CD4-positive, alpha-beta T cell treated with Interleukin-15 for 4 hours (primary cell): ENCODE data around the gene COX7A2.

Experiments used
- DNase-seq: peaks from one replicate; pipeline ENCODE4 v3.0.0-alpha.2; 2020; ENCODE audit warnings: low spot score

COX7A2 gene

DNA sequence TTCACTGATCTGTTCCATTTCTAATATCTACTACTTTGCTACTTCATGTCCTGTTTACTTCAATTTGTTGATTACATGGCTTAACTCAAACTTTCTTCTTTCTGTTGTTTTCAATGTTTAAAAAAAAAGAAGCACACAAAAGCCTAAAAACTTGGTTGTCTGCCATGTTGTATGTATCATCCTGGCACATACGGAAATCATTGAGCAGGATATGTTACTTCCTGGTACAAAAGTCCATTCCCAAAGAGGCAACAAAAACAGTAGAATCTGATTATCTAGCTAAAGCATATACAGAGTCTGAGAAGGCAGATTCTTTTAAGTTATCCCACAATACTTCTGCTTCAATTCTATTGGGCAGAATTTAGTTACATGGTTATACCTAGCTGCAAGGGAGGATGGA is 23.2 kb downstream of the COX7A2 start:
- DNase-seq, result no peak

GRCh38 chr6:75219263-75219662 is 24.3 kb downstream of the COX7A2 start:
- no peak for DNase-seq

DNA sequence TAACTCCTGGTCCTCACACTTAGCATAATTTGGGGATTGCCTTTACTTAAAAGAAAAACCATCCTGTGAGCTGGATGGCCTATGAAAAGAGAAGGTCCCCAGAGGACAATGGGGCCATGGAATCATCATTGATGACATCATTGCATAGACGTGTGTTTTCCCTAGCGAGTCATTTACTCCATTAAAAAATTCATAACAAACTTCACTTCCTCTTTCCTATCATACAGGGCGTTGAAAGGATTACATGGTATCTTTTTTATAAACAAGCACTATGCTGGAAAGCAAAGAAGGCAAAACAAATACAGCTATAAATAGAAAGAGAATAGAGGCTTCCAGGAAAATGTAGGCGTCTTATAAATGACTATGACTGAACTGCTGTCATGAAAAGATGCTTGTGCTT is 26.4 kb downstream of the COX7A2 start:
- DNase-seq, result no peak

DNA sequence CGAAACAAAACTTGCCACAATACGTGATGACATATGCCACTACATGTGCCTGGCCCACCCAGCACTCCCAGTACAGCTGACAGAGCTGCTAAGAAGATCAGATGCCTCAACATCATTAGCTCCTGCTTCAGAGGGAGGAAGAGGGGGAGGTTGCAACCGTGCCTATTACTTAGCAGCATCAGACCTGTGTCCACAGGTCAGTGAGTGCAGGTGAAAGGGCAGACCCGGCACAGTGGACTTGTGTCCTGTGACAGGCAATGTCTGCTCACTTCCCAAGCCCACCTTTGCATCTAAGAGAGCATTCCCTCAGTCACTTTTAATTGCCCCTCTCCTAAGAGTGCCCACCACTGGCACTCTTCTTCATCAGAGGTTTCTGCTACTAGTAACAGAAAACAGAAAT is 28.3 kb downstream of the COX7A2 start:
- no peak for DNase-seq

DNA sequence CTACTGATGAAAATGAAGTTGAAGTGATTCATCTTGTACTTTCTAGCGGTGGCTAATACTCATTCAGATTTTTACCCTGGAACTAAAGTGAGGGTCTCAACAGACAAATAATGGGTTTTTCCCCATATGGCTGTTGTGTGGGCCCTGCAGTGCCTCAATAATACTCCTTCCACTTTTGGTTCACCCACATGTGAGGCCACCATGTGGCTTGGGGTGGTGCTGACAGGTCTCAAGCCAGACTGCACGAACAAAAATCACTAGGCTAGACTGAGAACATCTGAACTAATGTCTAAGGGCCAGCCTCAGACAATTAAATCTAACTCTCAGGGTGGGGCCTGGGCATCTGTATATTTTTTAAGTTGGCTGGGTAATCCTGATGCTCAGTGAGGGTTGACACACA is 29.9 kb downstream of the COX7A2 start:
- DNase-seq, result no peak

DNA sequence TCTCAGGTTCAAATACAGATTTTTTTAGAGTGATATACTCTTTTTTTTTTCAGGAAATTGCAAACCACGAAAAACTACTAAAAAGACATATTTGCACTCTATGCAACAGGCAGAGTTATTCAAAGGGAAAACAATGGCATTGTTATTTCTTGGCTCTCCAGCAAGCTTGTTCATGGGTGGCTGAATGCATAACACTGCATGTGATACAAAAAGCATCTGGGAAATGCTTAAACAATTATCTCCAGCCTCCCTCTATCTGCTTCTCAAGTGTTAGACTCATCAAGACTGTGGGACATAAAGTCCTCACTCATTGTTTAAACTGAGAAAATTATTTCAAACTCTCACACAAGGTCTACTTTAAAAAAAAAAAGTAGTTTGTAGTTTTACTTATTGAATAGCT is 30.5 kb downstream of the COX7A2 start:
- no peak for DNase-seq

DNA sequence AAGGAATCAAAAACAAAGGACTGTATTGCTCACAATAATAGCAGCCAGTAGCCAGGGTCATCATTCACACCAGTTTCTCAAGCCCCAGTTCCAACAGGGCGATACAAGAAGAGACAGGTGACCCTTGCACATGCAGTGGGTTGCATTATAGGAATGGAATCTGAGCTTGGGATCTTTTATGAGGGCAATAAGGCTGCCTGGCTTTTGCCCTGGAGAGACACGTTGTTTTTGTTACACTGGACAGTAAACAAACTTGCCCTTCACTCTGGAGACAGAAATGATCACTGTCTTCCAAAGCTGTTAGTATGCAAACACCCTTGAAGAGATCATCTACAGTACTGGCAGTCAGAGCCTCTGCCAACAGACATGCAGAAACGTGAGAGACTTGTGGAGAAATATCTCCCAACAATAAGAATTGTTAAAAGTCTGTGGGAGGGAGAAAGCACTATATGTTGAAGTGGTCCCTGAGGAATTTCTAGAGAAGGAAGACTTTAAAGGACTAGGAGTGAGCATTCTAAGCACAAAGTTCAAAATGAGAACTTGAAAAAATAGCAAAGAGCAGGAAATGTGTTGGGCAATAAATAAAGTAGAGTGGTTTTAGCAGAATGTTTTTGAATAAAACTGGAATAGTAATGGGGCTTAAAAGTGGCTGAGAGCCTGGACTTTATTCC is 31.5 kb downstream of the COX7A2 start:
- DNase-seq, result no peak

- peak; percentile 70 for DNase-seq
Measured at GRCh38 chr6:75210885-75211739, 32.5 kb downstream of the COX7A2 start.

DNA sequence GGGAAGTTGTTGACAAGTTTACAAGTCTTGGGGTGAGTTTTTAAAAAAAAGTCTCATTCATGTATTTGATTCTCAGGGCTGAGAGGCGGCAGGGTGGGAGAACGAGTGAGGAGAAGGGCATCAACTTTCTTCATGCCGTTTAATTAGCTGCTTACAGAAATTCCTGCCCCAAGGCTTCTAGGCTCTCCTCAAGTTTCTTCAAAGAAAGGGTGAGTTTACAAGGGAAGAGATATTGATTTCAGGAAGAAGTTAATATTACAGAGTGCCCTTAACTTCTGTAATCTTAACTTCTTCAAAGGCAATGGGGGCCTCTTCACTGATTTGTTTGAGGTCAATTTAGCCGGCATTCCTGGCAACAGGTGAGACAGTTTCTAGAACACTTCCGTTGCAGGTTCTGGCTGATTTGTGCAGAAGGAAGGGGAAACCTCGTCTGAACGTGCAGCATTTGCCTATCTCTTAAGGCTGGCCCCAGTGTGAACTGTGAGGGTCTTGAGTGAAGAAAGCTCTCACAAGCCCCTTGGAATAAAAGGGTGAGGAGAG is 34.3 kb downstream of the COX7A2 start:
- DNase-seq, result no peak

DNA sequence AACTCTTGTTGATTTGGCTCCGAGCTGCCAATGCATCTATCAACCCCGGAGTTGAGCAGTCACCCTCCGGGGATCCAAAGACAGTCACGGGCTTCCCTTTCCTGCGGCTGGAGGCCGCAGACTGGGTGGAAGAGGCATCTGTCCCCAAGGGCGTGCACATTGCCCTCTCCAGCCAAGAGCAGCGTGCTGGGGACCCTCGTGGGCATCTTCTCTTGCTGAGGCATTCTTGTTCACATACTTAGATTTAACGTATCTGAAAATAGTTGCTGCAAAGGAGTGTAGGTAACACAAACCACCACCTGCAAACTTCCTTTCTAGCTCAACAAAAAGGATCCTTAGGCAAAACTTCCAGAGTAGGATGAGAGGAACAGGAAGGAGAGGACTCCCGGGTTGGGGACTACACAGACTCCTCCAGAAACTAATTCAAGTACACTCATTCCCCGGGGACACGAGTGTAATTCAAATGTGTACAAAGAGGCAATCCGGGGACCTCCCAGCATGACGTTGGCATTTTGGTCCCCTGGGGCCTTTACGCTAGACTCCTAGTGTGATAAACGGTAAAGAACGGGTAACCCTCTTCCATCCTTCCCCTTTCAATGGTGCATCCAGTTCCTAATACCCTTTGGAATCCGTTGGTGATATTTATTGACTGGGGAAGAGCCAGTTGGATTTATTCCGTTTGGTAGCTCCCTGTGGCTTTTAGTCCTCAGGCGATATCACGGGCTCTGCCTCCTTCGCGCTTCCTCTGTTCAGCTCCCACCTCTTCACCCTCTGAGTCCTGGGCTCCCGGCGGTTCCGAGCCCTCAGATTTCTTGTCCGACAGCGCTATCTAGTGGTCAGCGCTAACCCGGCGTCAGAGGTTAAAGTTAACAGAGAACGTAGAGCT is 35.1 kb downstream of the COX7A2 start:
- DNase-seq, result peak; percentile 80

- no peak for DNase-seq
Measured at GRCh38 chr6:75206576-75207342, 36.8 kb downstream of the COX7A2 start.

DNA sequence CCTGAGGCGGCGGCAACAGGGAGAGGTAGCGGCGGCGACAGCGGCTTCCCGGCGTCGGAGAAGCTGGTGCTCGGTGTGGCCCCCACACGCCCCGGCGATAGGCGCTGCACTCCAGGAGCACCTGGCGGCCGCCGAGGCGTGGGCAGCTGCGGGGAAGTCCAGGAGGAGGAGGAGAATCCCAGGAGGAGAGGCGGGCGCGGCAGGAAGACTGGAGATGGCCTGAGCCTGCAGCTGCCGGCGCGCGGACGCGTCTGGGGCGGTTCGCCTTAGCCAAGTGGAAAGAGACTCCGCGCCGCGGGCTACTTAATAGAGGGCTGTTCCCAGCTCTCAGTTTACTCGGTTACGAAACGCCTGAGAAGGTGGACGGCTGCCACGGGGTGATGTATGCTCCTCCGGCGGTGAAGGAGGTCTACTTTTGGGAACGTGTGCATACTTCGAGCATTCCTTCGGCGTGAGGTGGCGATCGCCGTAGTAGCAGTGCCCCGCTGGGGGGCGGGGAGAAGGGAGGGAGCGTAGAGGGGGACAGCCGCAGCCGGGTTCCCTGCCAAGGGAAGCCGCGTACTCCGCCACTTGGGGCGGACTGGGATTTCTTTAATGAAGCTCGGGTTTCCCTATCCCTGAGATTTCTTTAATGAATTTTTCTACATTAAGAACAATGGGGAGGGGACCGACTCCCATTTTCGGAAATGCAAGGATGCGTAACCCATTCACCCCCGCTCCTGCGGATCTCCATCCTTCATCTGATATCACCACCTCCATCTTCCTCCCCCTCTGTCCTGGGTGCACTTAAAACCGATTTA is 37.6 kb downstream of the COX7A2 start, which contains the start of gene COL12A1:
COL12A1 (minus strand) TSS at position 278 of the 800 bp plus-strand sequence. CDS start 3,261 bp downstream, outside the sequence.
- no peak for DNase-seq

DNA sequence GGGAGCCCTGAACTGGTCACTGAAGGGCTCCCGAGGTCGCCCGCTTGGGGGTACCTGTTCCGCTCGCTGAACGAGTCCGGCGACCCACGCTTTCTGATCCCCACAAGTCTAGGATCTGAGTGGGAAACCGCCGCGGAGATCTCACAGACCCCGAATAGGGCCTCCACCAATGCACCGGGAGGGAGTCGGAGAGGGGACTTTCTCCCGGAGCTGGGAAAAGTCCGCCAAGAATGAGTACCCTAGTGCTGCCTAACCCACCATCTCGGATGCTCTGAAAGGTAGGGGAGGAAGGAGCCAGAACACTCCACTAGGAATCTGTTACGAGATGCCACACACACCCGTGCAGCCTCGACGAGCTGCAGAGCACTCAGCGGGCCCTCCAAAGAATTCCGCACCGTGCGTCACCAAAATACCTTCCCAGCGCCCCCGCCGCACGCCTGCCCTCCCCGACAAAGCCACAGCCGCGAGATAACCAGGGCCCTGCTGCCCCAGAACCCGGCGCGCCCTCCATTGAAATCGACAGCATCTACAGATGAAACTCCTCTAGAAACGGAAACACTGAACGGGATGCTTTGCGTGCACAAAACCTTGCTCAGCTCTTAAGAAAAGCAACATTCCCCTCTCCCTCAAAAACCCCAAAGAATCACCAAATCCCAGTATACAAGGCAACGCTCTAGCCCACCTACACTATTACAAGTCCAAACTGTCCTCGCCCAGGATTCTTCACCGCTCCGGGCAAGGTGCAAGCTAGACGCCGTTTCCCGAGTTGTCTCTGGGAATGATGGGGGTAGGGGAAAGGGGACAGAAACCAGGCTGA is 38.4 kb downstream of the COX7A2 start:
- DNase-seq, result no peak

DNA sequence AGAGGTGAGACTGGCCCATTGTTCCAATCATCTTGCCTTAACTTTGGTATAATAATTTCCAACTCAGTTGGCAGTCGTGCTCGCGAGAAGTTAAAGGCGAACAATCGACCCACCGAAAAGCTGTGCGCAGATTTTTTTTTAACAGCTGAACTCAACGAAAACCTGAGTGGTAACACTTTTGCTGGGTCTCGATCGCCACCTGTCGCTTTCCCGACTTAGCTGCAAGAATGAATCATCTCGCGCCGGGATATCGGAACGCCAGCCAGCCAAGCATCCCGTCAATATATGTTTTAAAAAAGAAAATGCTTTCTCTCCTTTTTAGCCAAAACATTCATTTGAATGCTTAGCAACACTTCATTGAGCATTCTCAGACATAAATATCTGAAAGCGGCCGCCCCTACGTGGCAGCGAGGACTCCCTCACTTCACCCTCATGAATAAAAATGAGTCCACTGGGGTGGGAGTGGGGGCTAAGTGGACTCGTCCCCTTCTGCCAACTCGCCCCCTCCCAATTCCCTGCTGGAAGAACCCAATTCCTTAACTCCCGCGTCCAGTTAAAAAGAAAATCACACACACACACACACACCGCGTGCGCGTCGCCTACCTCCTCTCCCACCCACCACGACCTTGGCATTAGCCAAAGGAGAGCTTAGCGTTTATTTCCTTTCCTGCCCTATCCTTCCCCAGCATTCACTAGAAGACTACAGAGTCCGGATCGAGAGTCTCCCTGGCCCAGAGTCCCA is 39.2 kb downstream of the COX7A2 start:
- DNase-seq, result no peak

GRCh38 chr6:75203721-75204120 is 39.9 kb downstream of the COX7A2 start:
- no peak for DNase-seq

DNA sequence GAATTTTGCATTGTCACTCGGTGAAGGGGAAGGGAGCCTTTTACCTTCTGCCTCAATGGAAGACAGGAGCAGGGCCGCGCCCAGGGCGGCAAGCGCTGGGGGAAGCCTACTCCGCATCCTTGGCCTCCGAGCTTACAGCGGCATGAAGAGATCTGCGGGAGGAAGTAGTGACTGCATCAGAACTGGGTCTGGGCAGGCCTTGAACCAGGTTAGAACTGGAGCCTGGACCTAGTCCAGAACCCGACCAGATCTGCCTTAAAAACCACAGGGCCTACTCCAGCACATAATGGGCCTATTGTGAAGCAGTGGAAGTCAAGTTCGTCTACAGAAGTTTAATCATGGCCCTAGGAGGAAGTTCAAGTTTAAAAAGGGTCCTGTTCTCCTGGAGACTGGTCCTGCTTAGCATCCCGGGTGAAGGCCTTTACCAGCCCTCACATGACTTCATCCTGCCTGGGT is 40.9 kb downstream of the COX7A2 start:
- DNase-seq, result no peak

GRCh38 chr6:75201901-75202672 is 41.5 kb downstream of the COX7A2 start:
- no peak for DNase-seq

DNA sequence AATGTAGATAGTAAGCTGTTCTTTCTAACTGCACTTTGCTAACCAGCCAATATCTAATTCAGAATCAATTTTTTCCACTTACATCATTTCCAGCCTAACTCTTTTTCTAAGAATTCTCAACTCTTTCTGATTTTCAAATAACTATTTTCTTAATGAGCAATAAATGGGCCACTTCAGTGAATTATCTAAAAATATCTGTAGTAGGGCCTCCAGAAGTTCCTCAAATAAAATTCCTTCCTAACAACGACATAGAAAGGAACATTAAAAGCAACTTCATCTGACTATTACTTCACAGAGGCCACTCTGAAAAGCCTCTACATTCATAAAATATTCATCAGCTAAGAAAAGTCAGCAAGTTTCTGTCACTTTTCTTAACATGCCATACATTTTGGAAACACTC is 42.6 kb downstream of the COX7A2 start:
- DNase-seq, result no peak
